Activated naive CD8-positive, alpha-beta T cell treated with anti-CD3 and anti-CD28 coated beads for 36 hours (primary cell): ENCODE results near the gene TMED10. TPM values are rescaled to one million over a fixed set of nuclear protein-coding genes. Genes with fewer than 3 reads are reported as not detected.
"Not testable (repeated sequence)": the region's sequence is repeated elsewhere in the genome, so short reads cannot be mapped to it uniquely, and the experiment has no call there.

ENCODE experiments used
- DNase-seq: peaks from one replicate; pipeline ENCODE4 v3.0.0; 2021
- H3K27ac Mint-ChIP-seq: one replicate; pipeline ENCODE4 v1.8.0; 2022; ENCODE audit warnings: mild to moderate bottlenecking, moderate library complexity, mixed read lengths
- H3K27me3 Mint-ChIP-seq: one replicate; pipeline ENCODE4 v1.8.0; 2022; ENCODE audit warnings: mild to moderate bottlenecking, mixed read lengths
- H3K36me3 Mint-ChIP-seq: one replicate; pipeline ENCODE4 v1.8.0; 2021; ENCODE audit warnings: mild to moderate bottlenecking, mixed read lengths
- H3K4me1 Mint-ChIP-seq: one replicate; pipeline ENCODE4 v1.8.0; 2021; ENCODE audit warnings: mixed read lengths
- H3K4me3 Mint-ChIP-seq: one replicate; pipeline ENCODE4 v1.8.0; 2022; ENCODE audit warnings: mild to moderate bottlenecking, moderate library complexity, mixed read lengths
- H3K9me3 Mint-ChIP-seq: one replicate; pipeline ENCODE4 v1.8.0; 2022; ENCODE audit warnings: mixed read lengths
- total RNA-seq, 2 experiments: library from RNA; stranded (reverse); gene quantifications; one replicate each; pipeline ENCODE4 v1.2.3, GENCODE V29; 2021

TMED10 gene
- total RNA-seq, 2 experiments from 2014 or later = 160 to 169 TPM

DNA sequence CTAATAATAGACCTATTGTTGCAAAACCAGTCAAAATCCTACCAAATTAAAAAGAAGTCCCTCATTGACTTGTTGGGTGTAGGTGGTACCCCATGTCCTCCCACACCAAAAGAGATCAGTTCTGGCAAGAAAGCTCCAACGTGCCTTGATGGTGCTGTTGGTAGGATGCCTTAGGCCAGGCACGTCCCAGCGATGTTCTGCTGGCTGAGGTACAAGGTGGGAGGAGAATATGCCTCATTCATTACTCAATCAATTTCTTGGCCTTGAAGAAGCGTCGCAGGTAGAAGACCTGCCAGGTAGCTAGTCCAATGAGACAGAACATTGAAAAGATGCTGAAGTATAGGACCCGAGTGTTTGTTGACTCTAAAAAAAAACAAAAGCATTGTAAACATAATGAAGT, 41.8 kb downstream of the TMED10 start:
- Mint-ChIP-seq H3K36me3 (peaks cover 38% of the 10 kb centered on the region), H3K4me1 (peaks cover 26% of the 10 kb centered on the region), H3K27ac (peak overlapping the region; percentile 1), H3K4me3 (no peak overlapping the region), H3K9me3 (no peaks in the 10 kb centered on the region), H3K27me3 (no peaks in the 10 kb centered on the region)
- DNase-seq = no peak

DNA sequence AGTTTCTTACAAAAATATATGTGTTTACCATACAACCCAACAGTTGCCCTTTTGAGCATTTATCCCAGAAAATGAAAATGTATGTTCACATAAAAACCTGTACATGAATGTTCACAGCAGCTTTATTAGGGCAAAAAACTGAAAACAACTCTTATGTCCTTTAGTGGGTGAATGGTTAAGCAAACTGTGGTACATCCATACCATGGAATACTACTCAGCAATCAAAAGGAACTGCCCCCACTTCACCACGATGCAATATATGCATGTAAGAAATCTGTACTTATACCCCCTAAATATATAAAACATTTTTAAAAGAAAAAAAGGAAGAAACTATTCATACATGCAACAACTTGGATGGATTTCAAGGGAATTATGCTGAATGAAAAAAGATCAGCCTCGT, 42.8 kb downstream of the TMED10 start:
- no peak for DNase-seq
- Mint-ChIP-seq H3K4me1 (peaks cover 21% of the 10 kb centered on the region), H3K4me3 (no peak overlapping the region), H3K9me3 (no peaks in the 10 kb centered on the region), H3K36me3 (peaks cover 36% of the 10 kb centered on the region), H3K27ac (no peak overlapping the region), H3K27me3 (no peaks in the 10 kb centered on the region)

GRCh38 chr14:75132382-75133086, 43.9 kb downstream of the TMED10 start:
- H3K27ac Mint-ChIP-seq = peak overlapping the region; percentile 26
- peaks cover 37% of the 10 kb centered on the region for H3K36me3 Mint-ChIP-seq
- no peaks in the 10 kb centered on the region for H3K27me3 Mint-ChIP-seq
- no peak overlapping the region for H3K4me3 Mint-ChIP-seq
- H3K4me1 Mint-ChIP-seq = peaks cover 21% of the 10 kb centered on the region
- H3K9me3 Mint-ChIP-seq = no peaks in the 10 kb centered on the region
- DNase-seq = peak; percentile 35

- peak overlapping the region; percentile 95 for H3K4me3 Mint-ChIP-seq
- DNase-seq = no peak
- H3K27me3 Mint-ChIP-seq = no peaks in the 10 kb centered on the region
- H3K27ac Mint-ChIP-seq = no peak overlapping the region
- peaks cover 37% of the 10 kb centered on the region for H3K36me3 Mint-ChIP-seq
- peaks cover 43% of the 10 kb centered on the region for H3K4me1 Mint-ChIP-seq
- no peaks in the 10 kb centered on the region for H3K9me3 Mint-ChIP-seq
Observed at GRCh38 chr14:75128596-75128990, 47.8 kb downstream of the TMED10 start.

DNA sequence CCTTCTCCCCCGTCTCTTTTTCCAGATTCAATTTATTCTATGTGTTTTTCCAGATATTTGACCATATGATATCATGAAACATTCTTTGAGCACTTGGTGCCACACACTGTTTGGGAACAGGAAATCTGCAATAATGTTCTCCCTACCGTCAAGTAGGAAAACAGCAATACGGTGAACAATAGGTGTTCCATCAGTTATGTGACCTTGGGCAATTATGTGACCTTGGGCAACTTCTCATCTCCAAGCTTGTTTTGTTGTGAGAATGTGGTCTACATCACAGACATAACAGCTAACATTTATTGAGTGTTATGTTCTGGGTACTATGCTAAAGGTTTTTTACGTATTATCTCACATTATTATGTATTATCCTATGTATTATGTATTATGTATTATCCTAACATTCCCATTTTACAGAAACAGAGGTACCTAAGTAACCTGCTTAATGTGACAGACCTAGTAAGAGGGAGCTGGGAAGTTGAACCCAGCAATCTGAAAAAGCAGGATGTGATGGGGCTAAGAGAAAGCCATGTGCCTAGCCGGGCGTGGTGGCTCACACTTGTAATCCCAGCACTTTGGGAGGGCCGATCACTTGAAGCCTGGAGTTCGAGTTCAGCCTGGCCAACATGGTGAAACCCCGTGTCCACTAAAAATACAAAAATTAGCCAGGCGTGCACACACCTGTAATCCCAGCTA, 48.4 kb downstream of the TMED10 start:
- no peak for DNase-seq
- H3K36me3 Mint-ChIP-seq = peaks cover 32% of the 10 kb centered on the region
- peak overlapping the region; percentile 98 for H3K27ac Mint-ChIP-seq
- H3K4me1 Mint-ChIP-seq = peaks cover 41% of the 10 kb centered on the region
- H3K9me3 Mint-ChIP-seq = no peaks in the 10 kb centered on the region
- H3K4me3 Mint-ChIP-seq = peak overlapping the region; percentile 95
- no peaks in the 10 kb centered on the region for H3K27me3 Mint-ChIP-seq

GRCh38 chr14:75127474-75127820, 49.0 kb downstream of the TMED10 start:
- H3K27ac Mint-ChIP-seq = peak overlapping the region; percentile 98
- peaks cover 28% of the 10 kb centered on the region for H3K36me3 Mint-ChIP-seq
- H3K4me1 Mint-ChIP-seq = peaks cover 38% of the 10 kb centered on the region
- H3K27me3 Mint-ChIP-seq, H3K9me3 Mint-ChIP-seq: not testable (repeated sequence)
- DNase-seq = peak; percentile 18
- H3K4me3 Mint-ChIP-seq = peak overlapping the region; percentile 95

- Mint-ChIP-seq H3K27me3 (no peaks in the 10 kb centered on the region), H3K36me3 (peaks cover 25% of the 10 kb centered on the region), H3K27ac (peak within 1 kb of the TSS; percentile 98), H3K4me1 (peaks cover 40% of the 10 kb centered on the region), H3K4me3 (peak within 1 kb of the TSS; percentile 95), H3K9me3 (no peaks in the 10 kb centered on the region)
- DNase-seq = peak; percentile 90
Observed at GRCh38 chr14:75126679-75127473, 49.5 kb downstream of the TMED10 start, which contains the start of gene NEK9. TSS of gene NEK9 (minus strand) at chr14:75127048. CDS start at chr14:75126921, 127 bp downstream.

- Mint-ChIP-seq H3K9me3 (no peaks in the 10 kb centered on the region), H3K27me3 (no peaks in the 10 kb centered on the region), H3K36me3 (peaks cover 27% of the 10 kb centered on the region), H3K27ac (peak overlapping the region; percentile 98), H3K4me1 (peaks cover 41% of the 10 kb centered on the region), H3K4me3 (peak overlapping the region; percentile 95)
- DNase-seq = no peak
Observed at GRCh38 chr14:75126121-75126544, 50.3 kb downstream of the TMED10 start.

DNA sequence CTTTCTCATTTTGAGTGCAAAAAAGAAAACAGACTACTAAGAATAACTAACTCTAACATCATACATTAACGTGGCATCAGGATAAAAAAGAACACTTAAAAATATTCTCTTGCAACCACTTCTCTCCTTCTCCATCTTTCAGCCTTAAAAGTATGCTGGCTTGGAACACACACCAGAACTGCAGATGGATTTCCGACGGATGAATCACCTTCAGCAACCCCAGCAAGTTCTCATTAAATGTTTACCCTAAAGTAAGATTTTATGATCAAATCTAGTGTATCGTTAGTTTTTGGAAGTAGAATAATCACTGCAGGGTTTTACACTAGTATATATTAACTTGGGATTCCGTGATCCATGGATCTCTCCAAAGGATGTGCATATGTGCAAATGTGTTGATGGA, 50.8 kb downstream of the TMED10 start:
- H3K4me1 Mint-ChIP-seq = peaks cover 41% of the 10 kb centered on the region
- peak overlapping the region; percentile 95 for H3K4me3 Mint-ChIP-seq
- H3K9me3 Mint-ChIP-seq = no peaks in the 10 kb centered on the region
- DNase-seq = no peak
- H3K36me3 Mint-ChIP-seq = peaks cover 28% of the 10 kb centered on the region
- H3K27ac Mint-ChIP-seq = no peak overlapping the region
- no peaks in the 10 kb centered on the region for H3K27me3 Mint-ChIP-seq

GRCh38 chr14:75123991-75124390, 52.4 kb downstream of the TMED10 start:
- H3K4me1 Mint-ChIP-seq = peaks cover 45% of the 10 kb centered on the region
- peak overlapping the region; percentile 60 for H3K4me3 Mint-ChIP-seq
- no peaks in the 10 kb centered on the region for H3K9me3 Mint-ChIP-seq
- DNase-seq = peak; percentile 8
- no peaks in the 10 kb centered on the region for H3K27me3 Mint-ChIP-seq
- H3K36me3 Mint-ChIP-seq = peaks cover 28% of the 10 kb centered on the region
- peak overlapping the region; percentile 72 for H3K27ac Mint-ChIP-seq

DNA sequence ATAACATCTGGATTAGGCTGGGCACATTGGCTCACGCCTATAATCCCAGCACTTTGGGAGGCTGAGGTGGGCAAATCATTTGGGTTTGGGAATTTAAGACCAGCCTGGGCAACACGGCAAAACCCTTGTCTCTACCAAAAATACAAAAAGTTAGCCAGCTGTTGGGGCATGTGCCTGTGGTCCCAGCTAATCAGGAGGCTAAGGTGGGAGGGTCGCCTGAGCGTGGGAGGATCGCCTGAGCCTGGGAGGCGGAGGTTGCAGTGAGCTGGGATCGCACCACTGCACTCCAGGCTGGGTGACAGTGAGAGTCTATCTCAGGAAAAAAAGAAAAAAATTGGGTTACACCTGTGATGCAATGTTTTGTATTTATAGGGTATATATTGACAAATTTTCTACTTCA, 54.9 kb downstream of the TMED10 start:
- H3K27ac Mint-ChIP-seq = no peak overlapping the region
- no peak overlapping the region for H3K4me3 Mint-ChIP-seq
- H3K4me1 Mint-ChIP-seq = peaks cover 34% of the 10 kb centered on the region
- H3K9me3 Mint-ChIP-seq = no peaks in the 10 kb centered on the region
- H3K27me3 Mint-ChIP-seq = no peaks in the 10 kb centered on the region
- no peak for DNase-seq
- peaks cover 23% of the 10 kb centered on the region for H3K36me3 Mint-ChIP-seq

DNA sequence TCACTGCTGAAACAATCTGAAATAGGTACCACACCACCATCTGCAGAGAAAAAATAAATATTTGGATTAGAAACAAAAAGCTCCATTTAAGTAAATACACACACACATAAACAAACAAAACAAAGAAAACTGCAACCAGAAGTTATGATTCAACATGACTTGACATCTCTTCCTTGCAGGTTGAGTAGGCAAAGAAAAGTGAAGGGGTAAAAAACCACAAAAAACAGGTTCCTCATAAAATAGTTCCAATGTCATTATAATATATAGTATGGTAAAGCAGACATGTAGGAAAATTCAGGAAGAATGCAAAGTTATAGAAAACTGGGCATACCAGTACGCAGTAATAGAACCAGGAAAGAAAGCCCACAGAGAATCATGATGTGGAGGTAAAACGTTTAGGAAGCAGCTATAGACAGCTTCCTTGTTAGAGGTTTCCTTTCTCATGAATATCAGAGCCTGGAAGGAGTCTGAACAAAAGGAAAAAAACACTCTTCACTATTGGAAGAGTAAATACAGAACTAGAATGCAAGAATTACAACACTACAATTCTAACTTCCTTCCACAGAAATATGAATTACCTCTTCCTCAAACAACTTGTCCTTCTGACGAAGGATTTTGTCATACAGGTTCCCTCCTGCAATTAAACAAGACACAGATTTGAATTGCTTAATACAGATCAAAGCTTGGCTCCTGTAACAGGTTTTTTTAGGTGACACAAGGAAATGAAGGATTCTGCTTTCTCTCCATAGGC, 55.7 kb downstream of the TMED10 start:
- peaks cover 29% of the 10 kb centered on the region for H3K4me1 Mint-ChIP-seq
- H3K4me3 Mint-ChIP-seq = no peak overlapping the region
- no peaks in the 10 kb centered on the region for H3K27me3 Mint-ChIP-seq
- no peak overlapping the region for H3K27ac Mint-ChIP-seq
- peaks cover 17% of the 10 kb centered on the region for H3K36me3 Mint-ChIP-seq
- H3K9me3 Mint-ChIP-seq = no peaks in the 10 kb centered on the region
- no peak for DNase-seq

- no peak for DNase-seq
- no peaks in the 10 kb centered on the region for H3K9me3 Mint-ChIP-seq
- H3K27me3 Mint-ChIP-seq = no peaks in the 10 kb centered on the region
- no peak overlapping the region for H3K4me3 Mint-ChIP-seq
- no peak overlapping the region for H3K27ac Mint-ChIP-seq
- H3K4me1 Mint-ChIP-seq = peaks cover 19% of the 10 kb centered on the region
- H3K36me3 Mint-ChIP-seq = peaks cover 17% of the 10 kb centered on the region
Observed at GRCh38 chr14:75119056-75119455, 57.4 kb downstream of the TMED10 start.

GRCh38 chr14:75113932-75114539, 62.4 kb downstream of the TMED10 start:
- no peak for DNase-seq
- Mint-ChIP-seq H3K9me3 (no peaks in the 10 kb centered on the region), H3K36me3 (peaks cover 27% of the 10 kb centered on the region), H3K27ac (no peak overlapping the region), H3K4me3 (no peak overlapping the region), H3K4me1 (peaks cover 15% of the 10 kb centered on the region), H3K27me3 (no peaks in the 10 kb centered on the region)
